Transverse colon (tissue), 4 donors: ENCODE measurements around the gene NANS. TPM values are rescaled to one million over a fixed set of nuclear protein-coding genes. Genes with fewer than 3 reads are reported as not detected.
A peak's percentile ranks its signal among the peaks of the same experiment; 100 is the strongest.
"Not testable (repeated sequence)": the region's sequence is repeated elsewhere in the genome, so short reads cannot be mapped to it uniquely, and the experiment has no call there.

ENCODE experiments used
- DNase-seq: peaks from one replicate; pipeline ENCODE4 v3.0.0-alpha.2; 2019
- H3K27ac ChIP-seq, 4 donors: fragments of 200-600 bp; sonication (generic); 2 replicates each; pipeline ENCODE4 v1.5.1; 2016 to 2018; ENCODE audit warnings: inconsistent platforms in 4 of 4
- H3K27me3 ChIP-seq: fragments of 200-600 bp; sonication (generic); 2 replicates; pipeline ENCODE4 v1.5.1; 2017; ENCODE audit warnings: inconsistent platforms
- H3K36me3 ChIP-seq, 4 donors: fragments of 200-600 bp; sonication (generic); 2 replicates each; pipeline ENCODE4 v1.5.1; 2017 to 2019; ENCODE audit warnings: inconsistent platforms in 4 of 4
- H3K4me1 ChIP-seq, 4 donors: fragments of 200-600 bp; sonication (generic); 2 replicates each; pipeline ENCODE4 v1.5.1; 2017 to 2020; ENCODE audit warnings: inconsistent platforms in 4 of 4
- H3K4me3 ChIP-seq, 4 donors: fragments of 200-600 bp; sonication (generic); 1 replicate in 1 of 4; 2 replicates in 3 of 4; pipeline versions ENCODE4 v1.5.1 to v1.6.1; 2017 to 2019; ENCODE audit warnings: inconsistent platforms in 4 of 4
- H3K9me3 ChIP-seq, 2 donors: fragments of 200-600 bp; sonication (generic); 2 replicates each; pipeline ENCODE4 v1.5.1; 2017 to 2019; ENCODE audit warnings: inconsistent platforms in 2 of 2
- CTCF ChIP-seq, 5 experiments: fragments of 200-600 bp in 3 of 5; fragments of 450-650 bp in 2 of 5; sonication (generic) in 3 of 5; IDR thresholded peaks; 1 replicate in 2 of 5; 2 replicates in 3 of 5; pipeline ENCODE4 v1.5.1; 2016 to 2017; ENCODE audit warnings: antibody characterized with exemption in 5 of 5, inconsistent platforms in 3 of 5, mild to moderate bottlenecking in 2 of 5, moderate library complexity in 1 of 5
- EP300 ChIP-seq: sonication (generic); formaldehyde crosslinking; IDR thresholded peaks from one replicate; pipeline ENCODE4 v1.6.1; 2017; ENCODE audit warnings: antibody characterized with exemption, low read depth
- POLR2A ChIP-seq: fragments of 450-650 bp; IDR thresholded peaks from one replicate; pipeline ENCODE4 v1.6.1; 2016; ENCODE audit warnings: antibody characterized with exemption, mild to moderate bottlenecking, moderate library complexity
- POLR2AphosphoS5 ChIP-seq, 3 donors: sonication (generic); formaldehyde crosslinking; IDR thresholded peaks; one replicate each; pipeline ENCODE4 v1.6.1; 2016; ENCODE audit warnings: antibody characterized with exemption in 3 of 3
- WGBS, 2 donors: methylation state at CpG; one replicate each; pipeline ENCODE4 v1.1.5; 2018; ENCODE audit warnings: low coverage in 1 of 2; 5-methylcytosine and 5-hydroxymethylcytosine counted together
- in situ Hi-C, 4 donors: fragments of 200-750 bp; cut with MboI; loops; one replicate each; pipeline versions ENCODE4 v1.15.0 to v1.15.1; 2017; ENCODE audit warnings: low sequenced_read_pairs in 3 of 4, low pct_ligation_motif_present in 1 of 4, low pct_unique_long_range_greater_than_20kb in 1 of 4
- intact Hi-C: fragments of 100-400 bp; cut with DNase I; formaldehyde crosslinking; loops from one replicate; pipeline ENCODE4 v1.15.1; 2023; ENCODE audit warnings: low total_unique reads
- total RNA-seq, 4 donors: library from RNA; depleted of rRNA; stranded (reverse); fragments of >200 nt; gene quantifications; one replicate each; pipeline ENCODE4 v1.1.0, GENCODE V29; 2016

Gene NANS
- total RNA-seq, 4 donors from 2014 or later = 86.6 to 319 (median 269) TPM

GRCh38 chr9:98070704-98071103, 14.2 kb downstream of the NANS start:
- no peak for DNase-seq
- peak overlapping the region; percentile 87 to 94 (median 89) for H3K27ac ChIP-seq
- WGBS, 2 donors = 95 to 98% methylated on average over 7 of the region's 7 CpGs
- intact Hi-C loops (no loop called here), in situ Hi-C loops (loop anchor here in 3 of 4 donors (10.0 to 25.0 kb wide), 4 partner anchors 117 to 194 kb away; partner anchors contain the start of genes CORO2A (in 1 of the 3) and TBC1D2 (in 1 of the 3))
- peaks cover 0 to 8% (median 1%) of the 10 kb centered on the region in 4 donors for H3K36me3 ChIP-seq
- no peaks in the 10 kb centered on the region for H3K9me3 ChIP-seq
- peaks cover 20 to 76% (median 37%) of the 10 kb centered on the region in 4 donors for H3K4me1 ChIP-seq
- no peak overlapping the region for H3K4me3 ChIP-seq
- no peaks in the 10 kb centered on the region for H3K27me3 ChIP-seq
- TF ChIP-seq POLR2AphosphoS5 (IDR thresholded peaks at IDR 0.05) = no peak
- TF ChIP-seq POLR2A = no peak
- no peak for TF ChIP-seq CTCF (IDR thresholded peaks at IDR 0.05)
- TF ChIP-seq EP300 = no peak

- intact Hi-C loops (no loop called here), in situ Hi-C loops (loop anchor here in 3 of 4 donors (10.0 to 25.0 kb wide), 4 partner anchors 116 to 193 kb away; partner anchors contain the start of genes CORO2A (in 1 of the 3) and TBC1D2 (in 1 of the 3))
- TF ChIP-seq EP300 = no peak
- TF ChIP-seq POLR2AphosphoS5 (IDR thresholded peaks at IDR 0.05) = peak in 2 of 3 donors; percentile 53 to 71
- peak in 1 of 5 experiments; percentile 2 for TF ChIP-seq CTCF (IDR thresholded peaks at IDR 0.05)
- peak; percentile 48 for TF ChIP-seq POLR2A
- Histone ChIP-seq H3K36me3 (peaks cover 0 to 8% (median 1%) of the 10 kb centered on the region in 4 donors), H3K27me3 (no peaks in the 10 kb centered on the region), H3K4me3 (peak overlapping the region in 1 of 4 donors; percentile 10), H3K9me3 (no peaks in the 10 kb centered on the region), H3K4me1 (peaks cover 19 to 76% (median 36%) of the 10 kb centered on the region in 4 donors), H3K27ac (peak overlapping the region; percentile 87 to 94 (median 89))
- DNase-seq = peak; percentile 75
- 57 to 60% methylated on average over 1 to 9 of the region's 9 CpGs for WGBS, 2 donors
Measured at GRCh38 chr9:98071737-98072136, 15.2 kb downstream of the NANS start.

GRCh38 chr9:98074115-98074990, 17.8 kb downstream of the NANS start:
- 29% methylated on average over 13 of the region's 13 CpGs; no CpG with 5 or more reads in 1 of the 2 donors for WGBS, 2 donors
- Histone ChIP-seq H3K4me3 (peak overlapping the region in 1 of 4 donors; percentile 22), H3K9me3 (no peaks in the 10 kb centered on the region), H3K27me3 (no peaks in the 10 kb centered on the region), H3K36me3 (peaks cover 0 to 19% (median 0%) of the 10 kb centered on the region in 4 donors), H3K27ac (peak overlapping the region; percentile 87 to 94 (median 88)), H3K4me1 (peaks cover 17 to 58% (median 33%) of the 10 kb centered on the region in 4 donors)
- peak; percentile 82 for DNase-seq
- in situ Hi-C loops (loop anchor here in 3 of 4 donors (10.0 to 25.0 kb wide), 4 partner anchors 113 to 190 kb away; partner anchors contain the start of genes CORO2A (in 1 of the 3) and TBC1D2 (in 1 of the 3)), intact Hi-C loops (no loop called here)
- TF ChIP-seq EP300 = no peak
- peak; percentile 92 to 98 (median 97) for TF ChIP-seq CTCF (IDR thresholded peaks at IDR 0.05)

- TF ChIP-seq EP300 (no peak), POLR2AphosphoS5 (IDR thresholded peaks at IDR 0.05) (no peak), CTCF (IDR thresholded peaks at IDR 0.05) (no peak), POLR2A (no peak)
- intact Hi-C loops = no loop called here
- in situ Hi-C loops = loop anchor here (10.0 to 25.0 kb wide), 5 partner anchors 88 to 189 kb away; partner anchors contain the start of genes TBC1D2 (in 2 of the 4) and ANP32B (in 1 of the 4)
Measured at GRCh38 chr9:98075332-98075805, 18.8 kb downstream of the NANS start.

GRCh38 chr9:98076514-98076890, 20.0 kb downstream of the NANS start:
- in situ Hi-C loops = loop anchor here (10.0 to 25.0 kb wide), 5 partner anchors 89 to 188 kb away; partner anchors contain the start of genes TBC1D2 (in 2 of the 4) and ANP32B (in 1 of the 4)
- H3K27ac ChIP-seq = peak overlapping the region in 3 of 4 donors; percentile 87 to 94 (median 89)
- DNase-seq, H3K4me3 ChIP-seq, H3K9me3 ChIP-seq, intact Hi-C loops, H3K27me3 ChIP-seq: not testable (repeated sequence)
- H3K36me3 ChIP-seq = peaks cover 0 to 26% (median 4%) of the 10 kb centered on the region in 4 donors
- peaks cover 22 to 62% (median 41%) of the 10 kb centered on the region in 4 donors for H3K4me1 ChIP-seq
- 79 to 100% methylated on average over 2 to 8 of the region's 8 CpGs for WGBS, 2 donors

More at GRCh38 chr9:98075332-98075805, 18.8 kb downstream of the NANS start:
- Histone ChIP-seq H3K36me3 (peaks cover 0 to 19% (median 0%) of the 10 kb centered on the region in 4 donors), H3K27ac (peak overlapping the region; percentile 87 to 94 (median 88)), H3K4me1 (peaks cover 17 to 62% (median 35%) of the 10 kb centered on the region in 4 donors), H3K9me3 (no peaks in the 10 kb centered on the region), H3K27me3 (no peaks in the 10 kb centered on the region), H3K4me3 (no peak overlapping the region)
- DNase-seq = no peak
- WGBS, 2 donors = 35 to 36% methylated on average over 6 of the region's 6 CpGs
